ENCODE results near the gene OR2C1.

The OR2C1 gene

DNA sequence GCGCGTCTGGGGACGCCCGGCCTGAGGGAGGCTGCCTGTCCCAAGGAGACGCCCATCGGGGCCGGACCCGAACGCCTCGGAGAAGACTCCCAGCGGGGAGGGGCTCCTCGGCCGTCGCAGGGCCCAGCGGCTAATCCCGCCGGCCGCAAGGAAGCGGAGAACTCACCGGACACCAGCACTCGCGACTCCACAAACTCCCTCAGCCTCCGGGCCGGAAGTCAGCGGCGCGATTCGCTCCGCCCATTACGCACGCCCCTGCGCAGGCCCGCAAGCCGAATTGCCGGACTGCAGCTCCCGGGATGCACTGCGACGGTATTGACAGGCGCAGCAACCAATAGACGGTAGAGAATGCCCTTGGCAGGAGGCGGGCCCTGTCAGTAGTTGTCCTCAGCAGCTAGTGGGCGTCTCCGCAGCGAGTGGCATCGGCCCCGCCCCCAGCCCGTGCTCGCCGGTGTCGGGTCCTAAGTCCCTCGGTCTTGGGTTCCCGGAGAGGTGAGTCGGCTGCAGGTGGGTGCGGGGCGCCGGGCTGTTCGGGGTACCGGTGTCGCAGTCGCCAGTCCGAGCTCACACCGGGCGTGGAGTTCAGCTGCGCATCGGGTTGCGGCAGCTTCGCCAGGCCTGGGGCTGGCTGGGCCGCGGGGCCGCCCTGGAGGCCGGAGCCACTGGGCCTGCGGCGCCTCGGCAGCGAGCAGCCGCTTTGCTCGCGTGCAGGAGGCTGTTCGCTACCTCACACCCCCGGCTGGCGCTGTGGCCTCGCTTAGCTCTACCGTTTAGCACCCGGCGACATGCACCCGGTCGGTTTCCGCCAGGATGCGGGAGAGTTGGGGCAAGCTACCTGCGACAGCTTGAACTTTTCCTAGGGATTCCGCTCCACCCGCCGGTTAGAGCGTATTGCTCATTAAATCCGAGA is 45.3 kb downstream of the OR2C1 start, which contains the start of the genes ZNF174 and ZSCAN32:
TSS of gene ZNF174 (plus strand) at position 437 of the 910 bp plus-strand sequence. CDS start 790 bp downstream, outside the sequence.
TSS of gene ZSCAN32 (minus strand) at position 226 of the 910 bp plus-strand sequence. CDS start 3,447 bp downstream, outside the sequence.
- peak; percentile 99 for DNase-seq

- DNase-seq: no peak
Measured at GRCh38 chr16:3401719-3402397, 46.2 kb downstream of the OR2C1 start.
